GM06990 (cell line): ENCODE results near the gene SLC2A5.

Experiments used
- DNase-seq: peaks from one replicate; pipeline ENCODE4 v3.0.0-alpha.2; 2011; ENCODE audit not compliant: insufficient read length; ENCODE audit errors: extremely low read depth
- H3K27me3 ChIP-seq: replicated peaks from 2 replicates; pipeline ENCODE4 v1.6.0; 2011; ENCODE audit warnings: low read length; ENCODE audit not compliant: control insufficient read depth, insufficient read depth
- H3K36me3 ChIP-seq: 2 replicates; pipeline ENCODE4 v1.5.1; 2011; ENCODE audit warnings: low read length; ENCODE audit not compliant: control insufficient read depth, insufficient read depth
- H3K4me3 ChIP-seq: replicated peaks from 2 replicates; pipeline ENCODE4 v1.5.1; 2011; ENCODE audit warnings: low read depth, mild to moderate bottlenecking, control low read depth, low read length
- CTCF ChIP-seq: IDR thresholded peaks from 2 replicates; pipeline ENCODE4 v1.5.1; 2011; ENCODE audit warnings: low read length, control low read depth, mild to moderate bottlenecking, inconsistent platforms; ENCODE audit not compliant: insufficient read depth, poor library complexity, severe bottlenecking

Gene SLC2A5, protein sequence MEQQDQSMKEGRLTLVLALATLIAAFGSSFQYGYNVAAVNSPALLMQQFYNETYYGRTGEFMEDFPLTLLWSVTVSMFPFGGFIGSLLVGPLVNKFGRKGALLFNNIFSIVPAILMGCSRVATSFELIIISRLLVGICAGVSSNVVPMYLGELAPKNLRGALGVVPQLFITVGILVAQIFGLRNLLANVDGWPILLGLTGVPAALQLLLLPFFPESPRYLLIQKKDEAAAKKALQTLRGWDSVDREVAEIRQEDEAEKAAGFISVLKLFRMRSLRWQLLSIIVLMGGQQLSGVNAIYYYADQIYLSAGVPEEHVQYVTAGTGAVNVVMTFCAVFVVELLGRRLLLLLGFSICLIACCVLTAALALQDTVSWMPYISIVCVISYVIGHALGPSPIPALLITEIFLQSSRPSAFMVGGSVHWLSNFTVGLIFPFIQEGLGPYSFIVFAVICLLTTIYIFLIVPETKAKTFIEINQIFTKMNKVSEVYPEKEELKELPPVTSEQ

GRCh38 chr1:9069326-9070100, at the start of gene SLC2A5:
SLC2A5 (minus strand) TSS chr1:9069635; CDS start chr1:9069536, 99 bp downstream.
- no peaks in the 10 kb centered on the region for H3K27me3 ChIP-seq
- DNase-seq = peak; percentile 75
- no peaks in the 10 kb centered on the region for H3K36me3 ChIP-seq
- H3K4me3 ChIP-seq = peak within 1 kb of the TSS; percentile 64
- TF ChIP-seq CTCF = peak; percentile 26

- DNase-seq = no peak
- no peak overlapping the region for H3K4me3 ChIP-seq
- no peak for TF ChIP-seq CTCF
- no peaks in the 10 kb centered on the region for H3K27me3 ChIP-seq
- no peaks in the 10 kb centered on the region for H3K36me3 ChIP-seq
Observed at GRCh38 chr1:9118186-9118585, 48.8 kb upstream of the SLC2A5 start.

- no peaks in the 10 kb centered on the region for H3K36me3 ChIP-seq
- TF ChIP-seq CTCF = no peak
- DNase-seq = no peak
- no peaks in the 10 kb centered on the region for H3K27me3 ChIP-seq
- no peak overlapping the region for H3K4me3 ChIP-seq
Observed at GRCh38 chr1:9115351-9116205, 46.1 kb upstream of the SLC2A5 start.

DNA sequence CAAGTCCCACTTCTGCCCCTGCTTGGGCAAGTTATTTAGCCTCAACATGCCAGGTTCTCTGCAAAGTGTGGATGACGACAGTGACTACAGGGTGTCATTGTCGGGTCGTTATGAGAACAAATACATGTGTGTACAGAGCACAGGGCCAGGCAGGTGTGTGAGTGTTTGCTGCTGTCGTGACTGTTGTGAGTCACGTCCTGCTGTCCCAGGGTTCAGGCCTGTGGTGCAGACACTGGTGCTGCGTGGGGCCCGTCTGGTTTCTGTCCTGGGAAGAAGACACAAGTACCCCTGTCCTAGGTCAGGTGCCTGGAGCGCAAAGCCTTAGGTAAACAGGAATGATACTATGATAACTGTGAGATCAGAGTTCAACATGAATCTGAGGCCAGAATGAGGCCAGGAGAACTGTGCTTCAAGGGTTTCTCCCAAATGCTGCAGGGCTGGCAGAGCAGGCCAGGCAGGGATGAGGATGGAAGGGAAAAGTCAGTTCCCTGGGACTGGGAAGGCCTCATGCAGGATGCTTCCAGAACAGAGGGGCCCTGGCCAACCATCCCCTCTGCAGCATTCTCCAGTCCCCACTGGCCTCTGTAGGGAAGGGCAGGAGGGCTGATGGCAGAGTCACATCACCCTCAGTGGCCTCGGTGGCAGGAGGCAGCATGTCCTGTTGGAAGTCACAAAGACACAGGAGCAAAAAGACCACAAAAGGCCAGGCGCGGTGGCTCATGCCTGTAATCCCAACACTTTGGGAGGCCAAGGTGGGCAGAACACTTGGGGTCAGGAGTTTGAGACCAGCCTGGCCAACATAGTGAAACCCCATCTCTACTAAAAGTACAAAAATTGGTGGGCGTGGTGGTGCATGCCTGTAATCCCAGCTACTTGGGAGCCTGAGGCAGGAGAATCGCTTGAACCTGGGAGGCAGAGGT, 43.8 kb upstream of the SLC2A5 start:
- Histone ChIP-seq H3K36me3 (no peaks in the 10 kb centered on the region; the same call in 1 of the 2 replicates), H3K4me3 (no peak overlapping the region), H3K27me3 (no peaks in the 10 kb centered on the region)
- no peak for DNase-seq
- TF ChIP-seq CTCF = no peak
